ENCODE measurements around the gene TIE1.
A peak's percentile ranks its signal among the peaks of the same experiment; 100 is the strongest.

Gene TIE1

GRCh38 chr1:43329995-43330751 lies 29.4 kb downstream of the TIE1 start:
- H3K4me3 ChIP-seq (ENCODE audit: low read depth, low read length): no peak overlapping the region

DNA sequence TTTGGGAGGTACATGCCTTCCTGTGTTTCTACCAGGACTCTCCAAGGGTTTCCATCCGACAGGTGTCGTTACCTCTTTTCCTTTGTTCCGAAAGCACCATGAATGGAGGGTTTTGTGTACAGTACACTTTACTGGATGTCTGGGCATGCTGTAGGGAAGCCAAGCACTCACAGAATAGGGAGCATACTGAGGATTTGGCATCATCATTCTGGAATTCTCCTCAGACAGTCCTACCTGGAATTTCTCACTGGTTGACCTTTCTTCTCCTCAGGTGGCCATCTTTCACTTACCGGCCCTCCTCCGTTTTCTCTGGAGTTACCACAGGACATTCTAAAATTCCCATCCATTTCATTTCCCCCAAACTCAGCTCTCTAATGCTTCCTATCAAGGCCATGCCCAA lies 30.9 kb downstream of the TIE1 start:
- in situ Hi-C loops (cut with HindIII; ENCODE audit: low sequenced_read_pairs): no loop called here
- DNase-seq (ENCODE audit: low read depth, low spot score): no peak
- TF ChIP-seq CTCF (IDR thresholded peaks at IDR 0.05; ENCODE audit: low read depth, low read length): no peak
- H3K4me3 ChIP-seq (ENCODE audit: low read depth, low read length): no peak overlapping the region

More at GRCh38 chr1:43329995-43330751, 29.4 kb downstream of the TIE1 start:
- in situ Hi-C loops (cut with HindIII; ENCODE audit: low sequenced_read_pairs): no loop called here
- peak; percentile 84 for DNase-seq (ENCODE audit: low read depth, low spot score)
- no peak for TF ChIP-seq CTCF (IDR thresholded peaks at IDR 0.05; ENCODE audit: low read depth, low read length)

DNA sequence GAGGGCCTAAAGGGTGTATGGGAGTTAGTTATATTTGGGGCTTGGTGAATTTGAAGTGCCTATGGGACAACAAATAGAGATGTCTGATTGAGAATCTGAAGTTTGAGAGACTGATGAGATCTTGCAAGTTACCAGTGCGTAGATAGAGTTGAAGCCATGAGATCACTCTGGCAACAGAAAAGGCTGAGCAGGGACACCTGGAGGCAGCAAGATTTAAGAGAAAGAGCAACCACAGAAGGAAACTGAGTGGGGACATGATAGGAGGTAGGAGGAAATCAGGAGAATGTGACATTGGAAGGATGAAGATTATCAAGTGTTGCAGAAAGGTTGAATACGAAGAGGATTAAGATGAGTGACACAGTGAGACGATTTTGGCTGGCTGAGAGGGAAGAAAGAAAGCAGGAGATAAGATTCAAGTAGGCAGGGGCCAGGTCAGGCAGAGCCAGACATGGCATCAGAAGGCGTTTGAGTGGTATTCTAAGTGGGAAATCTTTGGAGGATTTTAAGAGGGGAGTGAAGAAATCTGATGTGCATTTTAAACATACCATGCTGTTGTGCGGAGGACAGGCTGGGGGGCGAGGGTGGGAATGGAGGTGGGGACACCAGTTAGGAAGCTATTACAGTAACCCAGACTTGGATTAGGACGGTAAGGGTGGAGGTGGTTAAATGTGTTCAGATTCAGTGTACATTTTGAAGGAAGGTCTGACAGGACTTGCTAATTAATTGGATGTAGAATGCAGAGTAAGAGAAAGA lies 33.8 kb downstream of the TIE1 start:
- in situ Hi-C loops (cut with HindIII; ENCODE audit: low sequenced_read_pairs): no loop called here
- TF ChIP-seq CTCF (IDR thresholded peaks at IDR 0.05; ENCODE audit: low read depth, low read length): no peak
- no peak for DNase-seq (ENCODE audit: low read depth, low spot score)
- no peak overlapping the region for H3K4me3 ChIP-seq (ENCODE audit: low read depth, low read length)

- in situ Hi-C loops (cut with HindIII; ENCODE audit: low sequenced_read_pairs): no loop called here
- H3K4me3 ChIP-seq (ENCODE audit: low read depth, low read length): no peak within 1 kb of the TSS
Measured at GRCh38 chr1:43337588-43337987, 36.8 kb downstream of the TIE1 start, which contains the start of gene MPL. Gene MPL, plus strand, starts transcription at chr1:43337818. Its CDS starts 31 bp downstream, at chr1:43337849.

DNA sequence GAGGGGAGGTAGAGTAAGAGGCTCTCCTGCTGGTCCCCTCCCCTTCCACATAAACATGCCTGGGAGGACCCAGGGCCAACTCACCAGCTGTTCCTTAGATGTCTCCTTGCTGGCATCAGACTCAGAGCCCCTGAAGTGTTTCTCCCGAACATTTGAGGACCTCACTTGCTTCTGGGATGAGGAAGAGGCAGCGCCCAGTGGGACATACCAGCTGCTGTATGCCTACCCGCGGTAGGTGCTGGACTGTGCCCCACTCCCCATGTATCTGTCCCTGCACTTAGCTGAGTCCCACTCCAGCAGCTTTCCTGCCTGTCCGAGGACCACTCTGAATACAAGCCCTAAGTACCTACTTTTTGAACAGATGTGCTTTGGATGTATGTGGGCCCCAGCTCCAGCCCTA lies 37.2 kb downstream of the TIE1 start:
- no peak for TF ChIP-seq CTCF (IDR thresholded peaks at IDR 0.05; ENCODE audit: low read depth, low read length)
- in situ Hi-C loops (cut with HindIII; ENCODE audit: low sequenced_read_pairs): no loop called here
- no peak for DNase-seq (ENCODE audit: low read depth, low spot score)
- no peak overlapping the region for H3K4me3 ChIP-seq (ENCODE audit: low read depth, low read length)

More at GRCh38 chr1:43337588-43337987, 36.8 kb downstream of the TIE1 start, which contains the start of gene MPL:
- DNase-seq (ENCODE audit: low read depth, low spot score): no peak
- no peak for TF ChIP-seq CTCF (IDR thresholded peaks at IDR 0.05; ENCODE audit: low read depth, low read length)

- in situ Hi-C loops (cut with HindIII; ENCODE audit: low sequenced_read_pairs): no loop called here
- no peak overlapping the region for H3K4me3 ChIP-seq (ENCODE audit: low read depth, low read length)
- no peak for DNase-seq (ENCODE audit: low read depth, low spot score)
- TF ChIP-seq CTCF (IDR thresholded peaks at IDR 0.05; ENCODE audit: low read depth, low read length): no peak
Measured at GRCh38 chr1:43339584-43340232, 38.9 kb downstream of the TIE1 start.

Data from astrocyte of the spinal cord (primary cell).